COLO829 (cell line): ENCODE measurements around the gene MRPL38.

Experiments used
- DNase-seq: peaks from one replicate; pipeline ENCODE4 v3.0.0; 2012; ENCODE audit warnings: low spot score

Gene MRPL38

DNA sequence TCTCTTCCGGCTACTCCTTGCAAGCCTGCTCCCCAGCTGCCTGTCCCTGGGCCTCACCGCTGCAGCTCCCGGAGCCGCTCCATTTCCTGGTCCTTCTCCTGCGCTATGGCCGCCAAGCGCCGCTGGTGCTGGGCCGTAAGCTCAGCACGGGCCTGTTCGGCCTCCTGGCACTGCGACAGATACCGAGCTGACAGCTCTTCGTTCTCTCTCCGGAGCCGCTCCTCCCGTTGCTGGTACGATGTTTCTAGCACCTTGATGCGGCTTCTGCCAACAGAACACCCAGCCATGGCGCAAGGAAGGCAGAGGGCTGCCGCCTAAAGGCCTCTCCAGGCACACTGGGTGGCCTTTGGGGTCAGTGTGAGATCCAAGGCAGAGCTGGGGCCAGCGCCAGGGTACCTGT, 14.9 kb upstream of the MRPL38 start:
- DNase-seq: no peak

DNA sequence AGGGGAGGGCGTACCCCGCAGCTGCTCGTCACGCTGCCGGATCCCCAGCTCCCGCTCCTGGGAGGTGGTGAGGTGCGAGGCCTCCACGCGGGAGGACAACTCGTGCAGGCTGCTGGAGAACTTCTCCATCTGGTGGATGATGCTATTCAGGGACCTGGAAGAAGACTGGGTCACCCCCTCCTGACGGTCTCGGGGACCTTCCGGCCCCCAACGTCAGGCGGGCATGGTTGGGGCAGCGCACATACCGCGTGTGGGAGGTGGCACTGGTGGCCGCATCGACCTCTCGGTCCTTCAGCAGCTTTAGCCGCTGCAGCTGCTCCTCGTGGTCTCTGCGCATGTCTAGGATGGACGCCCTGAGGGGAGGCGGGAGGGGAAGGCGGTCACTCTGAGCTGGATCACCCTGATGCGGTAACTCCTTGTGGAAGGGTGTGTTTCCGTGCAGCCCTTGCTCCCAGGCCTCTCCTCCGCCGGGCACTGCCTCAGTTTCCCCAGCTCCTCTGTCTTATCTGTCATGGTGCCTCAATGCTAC, 13.3 kb upstream of the MRPL38 start:
- no peak for DNase-seq

DNA sequence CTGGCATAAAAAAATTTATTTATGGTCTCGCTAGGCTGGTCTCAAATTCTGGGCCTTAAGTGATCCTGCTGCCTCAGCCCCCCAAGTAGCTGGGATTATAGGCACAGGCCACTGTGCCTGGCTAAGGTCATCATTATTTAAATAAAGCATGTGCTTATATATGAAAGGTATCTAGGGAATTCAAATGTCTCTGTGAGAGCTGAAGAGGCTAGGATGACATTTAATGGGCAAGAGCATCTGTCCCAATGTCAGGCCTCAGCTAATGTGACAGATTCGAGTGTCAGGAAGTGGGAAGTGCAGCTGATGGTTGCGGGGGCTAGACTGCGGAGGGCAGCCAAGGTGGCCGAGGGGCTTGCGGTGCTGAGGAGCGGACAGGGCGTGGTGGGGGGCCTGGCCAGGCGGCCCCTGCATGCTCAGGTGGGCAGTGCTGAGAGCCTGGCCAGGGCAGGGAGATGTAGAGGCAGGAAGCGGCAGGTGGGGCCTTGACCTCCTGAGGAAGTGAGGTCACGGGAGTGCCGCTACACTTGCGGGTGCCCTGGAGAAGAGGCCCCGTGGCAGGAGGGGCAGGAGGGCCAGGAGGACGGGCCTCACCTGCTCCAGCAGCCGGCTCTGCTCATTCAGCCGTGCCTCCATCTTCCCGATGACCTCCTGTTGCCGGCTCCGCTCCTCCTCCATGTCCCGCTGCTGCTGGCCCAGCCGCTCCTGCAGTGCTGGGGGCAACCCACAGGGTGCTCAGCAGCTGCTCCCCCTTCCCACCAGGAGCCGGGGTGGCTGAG, 12.6 kb upstream of the MRPL38 start:
- DNase-seq: no peak

DNA sequence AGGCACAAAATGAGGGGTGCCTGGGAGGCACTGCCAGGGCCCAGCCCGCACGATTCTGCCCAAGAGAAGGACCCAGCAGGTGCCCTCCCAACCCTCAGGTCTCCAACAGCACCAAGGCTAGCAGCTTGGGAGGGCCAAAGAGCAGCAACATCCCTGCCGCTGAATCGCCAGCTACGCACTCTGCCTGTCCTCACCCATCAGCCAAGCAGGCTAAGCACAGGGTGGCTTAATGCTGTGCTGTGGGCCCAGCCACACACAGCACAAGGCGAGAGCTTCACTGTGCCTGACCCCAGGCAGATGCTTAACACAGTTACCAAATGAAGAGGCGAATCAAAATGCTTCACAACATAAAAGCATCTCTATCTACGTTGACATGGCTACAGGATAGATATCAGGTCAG, 10.6 kb upstream of the MRPL38 start:
- no peak for DNase-seq

DNA sequence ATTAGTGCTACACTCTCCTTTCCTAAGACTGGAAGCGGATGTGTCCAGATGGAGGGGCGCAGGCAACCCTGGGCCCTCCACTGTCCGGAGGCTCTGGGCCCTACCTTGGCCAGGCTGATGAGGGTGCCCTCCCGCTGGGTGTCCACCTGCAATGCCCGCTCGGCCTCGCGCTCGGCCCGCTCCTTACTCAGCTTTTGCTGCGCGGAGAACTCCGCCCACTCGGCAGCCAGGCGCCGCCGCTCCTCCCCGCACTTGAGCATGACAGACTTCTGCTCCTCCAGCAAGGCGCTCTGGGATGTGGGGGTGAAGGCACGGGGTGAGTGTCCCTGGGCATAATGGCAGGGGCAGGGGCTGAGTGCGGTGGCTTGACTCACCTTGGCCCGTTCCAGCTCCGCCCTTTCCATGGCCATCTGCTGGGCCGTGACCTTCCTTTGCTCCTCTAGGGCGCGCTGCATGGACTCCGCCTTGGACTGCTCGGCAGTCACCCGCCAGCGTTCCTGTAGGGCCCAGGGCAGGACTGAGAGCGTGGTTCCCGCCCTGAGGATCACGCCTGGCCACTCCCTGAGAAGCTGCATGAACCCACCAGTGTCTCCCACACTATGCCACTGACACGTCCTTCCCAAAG, 10.1 kb upstream of the MRPL38 start:
- DNase-seq: no peak

DNA sequence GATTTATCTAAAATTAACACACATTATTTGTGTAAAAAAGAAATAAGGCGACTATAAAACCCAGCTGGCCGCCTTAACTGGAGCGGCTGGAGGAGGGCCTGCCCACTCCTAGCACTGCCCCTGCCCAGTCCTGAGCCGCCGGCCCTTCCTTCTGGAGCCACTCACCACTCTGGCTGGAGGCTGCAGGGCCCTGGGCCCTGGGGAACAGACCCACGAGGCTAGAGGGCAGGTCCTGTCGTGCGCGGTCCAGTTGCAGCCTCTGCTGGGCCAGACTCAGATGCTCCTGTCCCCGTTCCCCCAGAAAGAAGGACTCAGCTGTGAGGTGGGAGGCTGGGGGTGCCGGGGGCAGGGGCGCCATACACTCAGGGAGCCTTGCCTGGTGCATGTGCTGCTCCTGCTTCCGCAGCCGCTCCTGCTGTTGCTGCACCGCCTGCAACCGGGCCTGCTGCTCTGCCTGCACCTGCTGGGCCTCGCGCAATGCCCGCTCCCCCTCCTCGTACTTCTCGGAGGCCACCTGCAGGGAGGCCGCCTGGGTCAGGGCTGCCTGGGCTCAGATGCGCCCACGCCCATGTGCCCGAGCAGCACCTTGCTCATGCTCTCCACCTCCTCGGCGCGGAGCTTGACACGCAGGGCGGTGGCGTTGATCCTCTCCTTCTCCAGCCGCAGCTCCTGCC, 9.0 kb upstream of the MRPL38 start:
- DNase-seq: no peak

DNA sequence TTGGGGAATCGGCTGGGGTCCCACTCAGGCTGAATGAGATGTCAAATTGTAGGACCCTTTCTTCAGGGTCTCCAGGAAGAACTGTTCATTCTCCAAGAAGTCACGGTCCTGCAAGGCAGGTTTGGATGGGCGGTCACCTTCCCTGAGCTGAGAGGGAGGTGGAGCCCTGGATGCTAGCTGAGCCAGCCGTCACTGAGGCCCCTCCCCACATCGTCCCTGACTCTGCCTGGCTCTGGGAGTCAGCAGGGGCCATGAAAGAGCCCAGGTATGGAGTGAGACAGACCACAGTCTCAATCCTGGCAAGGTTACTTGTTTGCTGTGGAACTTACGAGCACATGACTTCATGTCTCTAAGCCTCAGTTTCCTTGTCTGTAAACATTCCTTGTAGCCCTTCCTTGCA, 6.0 kb upstream of the MRPL38 start:
- DNase-seq: no peak

DNA sequence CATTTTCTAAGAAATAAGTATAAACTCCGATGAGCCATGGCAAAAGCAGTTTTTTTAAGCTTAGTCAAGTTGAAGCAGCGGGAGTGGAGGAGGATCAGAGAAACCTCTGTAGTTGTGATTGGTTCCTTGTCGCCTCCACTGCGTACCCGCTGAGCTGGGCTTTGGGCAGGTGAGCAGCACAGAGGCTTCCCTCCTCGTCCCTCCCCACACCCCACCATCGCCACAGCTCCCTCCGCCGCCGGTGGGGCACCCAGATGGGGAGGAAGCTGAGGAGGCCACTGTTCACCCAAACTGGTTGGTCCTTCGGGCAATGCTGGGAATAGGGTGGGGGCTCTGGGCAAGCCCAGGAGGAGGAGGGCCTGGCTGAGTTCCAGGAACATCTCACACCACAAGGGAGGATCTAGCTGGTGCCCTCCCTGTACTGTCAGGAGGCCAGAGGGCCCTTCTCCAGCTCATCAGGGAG, 5.2 kb upstream of the MRPL38 start:
- no peak for DNase-seq

DNA sequence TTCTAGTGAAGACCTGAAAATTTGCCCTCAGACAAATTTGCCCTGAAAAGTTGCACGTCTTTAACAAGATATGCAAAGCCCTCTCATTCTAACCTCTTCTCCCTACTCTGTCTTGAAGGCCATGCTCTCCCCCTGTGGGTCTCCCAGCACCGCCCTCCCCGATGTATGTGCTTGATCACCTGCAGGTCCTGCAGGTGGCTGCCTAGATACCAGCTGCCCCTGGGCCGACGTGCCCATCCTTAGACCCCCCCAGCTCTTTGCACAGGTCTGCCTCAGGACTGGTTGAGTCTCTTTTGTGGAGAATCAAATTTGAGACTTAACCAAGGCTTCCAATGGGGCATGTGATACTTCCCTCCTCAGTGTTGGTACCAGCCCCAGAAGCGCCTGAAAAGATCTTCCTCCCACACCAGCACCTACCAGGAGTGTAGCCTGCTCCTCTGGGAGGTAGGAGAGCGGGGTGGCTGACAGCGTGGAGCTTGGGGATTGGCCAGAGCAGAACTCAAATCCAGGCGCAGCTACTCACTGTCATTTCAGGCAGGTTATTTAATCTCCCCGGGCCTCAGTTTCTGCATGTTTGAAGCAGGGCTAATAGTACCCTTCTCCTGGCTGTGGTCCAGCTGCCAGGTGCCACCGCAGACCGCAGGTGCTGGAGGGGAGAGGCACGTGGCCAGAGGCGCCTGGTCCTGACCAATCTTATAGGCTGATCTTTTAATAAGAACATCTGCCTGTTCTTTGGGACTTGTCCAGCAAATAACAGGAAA, 4.5 kb upstream of the MRPL38 start:
- no peak for DNase-seq

DNA sequence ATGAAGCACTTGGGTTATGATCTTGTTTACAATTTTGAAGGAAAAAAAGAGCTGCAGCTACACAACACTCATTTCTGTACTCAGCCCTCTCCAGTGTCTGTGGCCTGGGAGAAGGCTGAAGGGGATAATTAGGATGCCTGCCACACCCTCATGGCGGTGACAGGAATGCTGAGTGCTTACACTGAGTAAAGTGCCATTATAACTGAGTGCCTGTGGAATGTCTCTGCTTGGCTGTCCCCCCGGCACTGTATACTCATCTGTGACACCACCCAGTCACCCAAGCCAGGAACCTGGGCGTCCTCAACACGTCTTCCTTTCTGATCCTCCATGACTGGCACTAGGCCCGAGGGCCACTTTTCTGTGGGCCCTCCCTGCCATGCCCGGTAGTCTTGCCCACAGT, 3.5 kb upstream of the MRPL38 start:
- no peak for DNase-seq

DNA sequence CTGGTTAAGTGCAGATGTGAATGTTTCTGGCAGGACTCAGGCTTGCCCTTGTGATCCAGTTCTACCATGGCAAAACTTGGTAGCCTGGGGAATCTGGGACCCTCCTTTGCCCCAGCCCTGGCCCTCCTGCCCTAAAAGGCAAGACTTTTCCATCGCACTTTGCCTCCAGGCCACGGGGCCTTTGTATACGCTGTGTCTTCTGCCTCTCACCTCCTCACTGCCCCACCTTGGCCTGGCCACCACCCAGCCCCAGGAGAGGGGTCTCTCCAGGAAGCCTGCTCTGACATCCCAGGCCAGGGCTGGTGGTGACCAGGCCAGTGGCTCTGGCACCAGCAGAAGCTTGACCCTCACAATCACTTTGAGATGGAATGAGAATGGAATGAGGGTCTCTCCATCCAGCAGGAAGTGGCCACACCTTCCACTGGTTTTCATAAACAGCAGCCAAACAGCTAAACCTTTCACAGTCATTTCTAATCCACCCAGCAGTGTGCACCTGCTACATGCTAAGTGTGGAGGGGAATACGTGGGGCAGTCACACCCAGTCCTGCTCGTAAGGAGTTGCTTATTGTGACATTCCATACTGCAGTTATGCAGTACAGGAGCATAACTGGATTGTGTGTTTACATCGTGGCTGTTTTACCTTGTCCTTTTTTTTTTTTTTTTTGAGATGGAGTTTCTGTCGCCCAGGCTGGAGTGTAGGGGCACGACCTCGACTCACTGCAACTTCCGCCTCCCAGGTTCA, 1.6 kb upstream of the MRPL38 start:
- DNase-seq: no peak

DNA sequence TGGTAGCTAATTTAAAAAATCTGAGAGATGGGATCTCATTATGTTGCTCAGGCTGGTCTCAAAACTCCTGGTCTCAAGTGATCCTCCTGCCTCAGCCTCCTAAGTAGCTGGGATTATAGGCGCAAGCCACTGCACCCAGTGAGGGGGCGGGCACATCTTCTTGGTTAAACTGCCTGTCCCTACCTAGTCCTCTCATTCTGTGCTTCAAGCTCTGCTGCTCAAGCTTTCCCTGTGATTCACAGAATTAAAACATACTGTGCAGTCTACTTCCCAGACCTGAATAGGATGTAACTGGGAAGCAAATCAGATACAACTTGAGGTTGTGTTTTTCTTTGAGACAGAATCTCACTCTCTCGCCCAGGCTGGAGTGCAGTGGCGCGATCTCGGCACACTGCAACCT, 2.3 kb downstream of the MRPL38 start:
- DNase-seq: no peak

DNA sequence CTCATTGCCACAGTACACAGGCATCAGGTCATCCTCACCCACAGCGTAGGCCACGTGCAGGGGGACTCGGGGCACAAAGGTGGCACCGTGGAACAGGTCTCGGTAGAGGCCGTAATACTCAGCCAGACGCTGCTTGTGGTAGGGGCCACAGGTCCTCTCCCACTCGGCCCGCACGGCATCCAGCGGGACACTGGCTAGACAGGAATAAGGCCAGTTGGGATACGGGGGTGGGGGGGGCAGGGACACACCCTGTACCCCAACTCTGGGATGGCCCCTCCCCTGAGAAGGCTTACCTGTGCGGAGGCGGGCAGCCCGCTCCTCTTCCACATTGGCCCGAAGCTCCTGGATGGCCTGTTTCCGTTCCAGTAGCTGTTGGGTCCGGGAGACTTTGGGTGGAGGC, 3.0 kb downstream of the MRPL38 start:
- DNase-seq: no peak

DNA sequence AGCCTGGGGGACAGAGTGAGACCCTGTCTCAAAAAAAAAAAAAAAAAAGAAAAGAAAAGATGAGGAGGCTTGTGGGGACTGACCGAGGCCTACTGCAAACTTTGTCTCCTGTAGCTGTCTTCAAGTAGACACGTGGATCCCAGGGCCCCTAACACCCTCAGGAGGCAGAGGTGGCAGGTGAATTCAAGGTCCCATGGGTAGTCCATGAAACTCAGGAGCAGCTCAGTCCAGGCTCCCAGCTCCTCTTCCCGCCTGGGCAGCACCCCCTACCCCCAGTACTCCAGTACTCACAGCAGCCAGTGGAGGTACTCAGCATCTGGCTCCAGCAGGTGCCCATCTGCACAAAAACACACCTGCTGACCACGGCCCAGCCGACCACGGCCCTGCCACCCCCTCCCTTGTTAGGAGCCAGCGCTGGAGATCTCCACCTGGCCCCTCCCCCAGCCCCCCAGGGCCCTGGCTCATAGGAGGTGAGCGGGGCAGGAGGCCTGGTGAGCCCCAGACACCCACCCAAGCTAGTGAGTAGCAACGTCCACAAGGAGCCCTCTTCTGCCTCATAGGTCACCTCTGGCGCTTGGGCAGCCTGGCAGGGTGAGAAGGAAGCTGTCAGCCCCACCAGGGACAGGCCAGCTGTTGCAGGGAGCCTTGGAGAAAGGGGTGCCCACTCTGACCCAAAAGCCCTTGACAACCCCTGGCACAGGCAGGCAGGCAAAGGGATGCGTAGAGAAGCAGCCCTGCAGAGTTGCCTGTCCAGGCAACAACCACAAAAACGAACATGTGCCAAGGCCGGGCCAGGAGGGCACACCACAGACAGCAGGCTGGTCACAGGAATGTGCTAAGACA, 3.8 kb downstream of the MRPL38 start:
- no peak for DNase-seq

DNA sequence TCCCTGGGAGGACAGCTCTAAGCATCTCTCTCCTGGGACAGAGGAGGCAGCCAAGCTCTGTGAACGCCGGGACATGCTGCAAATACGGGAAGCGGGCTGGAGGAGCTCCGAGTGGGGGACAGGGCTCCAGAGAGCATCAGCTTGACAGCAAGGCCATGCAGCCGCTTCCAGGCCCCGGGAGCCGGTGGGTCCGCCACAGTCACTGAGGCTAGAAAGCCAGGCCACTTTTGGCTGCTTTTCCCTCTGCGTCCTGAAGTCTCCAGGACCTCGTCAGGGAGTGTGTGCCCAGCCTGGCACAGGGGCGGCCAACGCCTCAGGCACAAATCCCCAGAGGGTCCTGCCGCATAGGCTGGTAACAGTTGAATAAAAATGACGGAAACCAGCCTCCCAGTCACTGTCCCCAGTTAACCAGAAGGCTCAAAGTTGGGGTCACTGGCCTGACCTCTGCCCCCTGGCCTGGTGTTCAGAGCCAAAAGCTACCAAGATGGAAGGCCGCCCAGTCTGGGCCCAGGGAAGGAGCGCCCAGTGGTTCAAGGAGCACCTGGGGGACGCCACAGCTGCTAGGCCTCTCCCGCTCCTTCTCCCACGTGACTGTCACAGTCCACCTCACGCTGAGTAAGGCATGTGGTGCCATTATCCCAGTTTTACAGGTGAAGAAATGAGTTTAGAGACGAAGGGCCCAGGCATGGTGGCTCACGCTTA, 4.8 kb downstream of the MRPL38 start:
- DNase-seq: no peak

DNA sequence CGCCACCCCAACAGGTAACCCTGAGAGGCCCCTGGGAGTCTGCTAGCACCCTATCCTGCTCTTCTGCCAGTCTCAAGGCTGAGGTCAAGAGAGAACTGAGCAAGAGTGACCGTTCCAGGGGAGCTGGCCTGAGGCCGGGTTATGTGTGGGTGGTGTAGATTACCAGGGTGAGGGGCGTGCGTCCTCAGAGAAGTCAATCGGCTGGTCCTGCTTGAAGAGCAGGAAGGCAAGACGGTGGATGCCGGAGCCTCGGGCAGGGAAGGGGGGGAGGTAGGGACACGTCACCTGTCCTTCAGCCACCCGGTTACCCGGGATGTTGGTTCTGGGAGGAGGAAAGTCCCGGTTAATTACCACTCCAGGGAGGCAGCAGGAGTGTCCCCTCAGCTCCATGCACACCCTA, 5.3 kb downstream of the MRPL38 start:
- no peak for DNase-seq

DNA sequence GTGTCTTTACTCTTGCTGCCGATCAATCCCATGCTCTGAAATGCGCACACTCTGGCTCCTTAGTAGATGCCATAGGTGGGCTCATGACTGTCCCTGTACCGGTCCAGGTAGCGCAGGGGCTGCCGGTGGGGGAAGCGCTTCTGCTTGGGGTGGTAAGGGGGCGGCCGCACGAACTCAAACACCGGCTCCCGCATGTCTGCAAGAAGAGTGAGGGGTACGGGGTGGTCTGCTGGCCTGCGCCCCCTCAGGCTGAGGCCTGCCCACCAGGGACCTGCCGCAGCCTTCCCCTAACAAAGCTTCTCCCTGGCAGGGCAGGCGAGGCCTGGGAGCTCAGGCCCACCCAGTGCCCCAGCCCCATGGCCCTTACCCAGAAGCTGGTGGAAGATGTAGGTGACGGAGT, 5.9 kb downstream of the MRPL38 start:
- DNase-seq: no peak

DNA sequence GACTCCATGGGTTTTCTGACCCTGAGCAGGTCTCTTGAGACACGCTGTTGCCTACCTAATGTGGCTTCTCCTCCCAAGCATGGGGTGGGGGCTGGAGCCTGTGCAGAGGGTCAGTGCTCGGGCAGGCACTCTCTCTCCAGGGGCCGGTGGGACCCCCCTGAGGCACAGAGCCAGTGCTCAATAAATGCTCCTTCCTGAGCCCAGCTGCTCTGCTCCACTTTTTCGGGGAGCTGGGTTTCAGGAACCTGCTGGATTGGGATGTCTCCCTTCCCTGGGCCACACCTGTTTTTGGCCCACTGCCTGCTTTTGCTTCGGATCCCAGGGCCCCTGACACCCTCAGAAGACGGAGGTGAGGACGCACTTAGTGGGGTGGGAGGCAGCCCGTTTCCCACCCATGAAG, 6.6 kb downstream of the MRPL38 start:
- DNase-seq: no peak

DNA sequence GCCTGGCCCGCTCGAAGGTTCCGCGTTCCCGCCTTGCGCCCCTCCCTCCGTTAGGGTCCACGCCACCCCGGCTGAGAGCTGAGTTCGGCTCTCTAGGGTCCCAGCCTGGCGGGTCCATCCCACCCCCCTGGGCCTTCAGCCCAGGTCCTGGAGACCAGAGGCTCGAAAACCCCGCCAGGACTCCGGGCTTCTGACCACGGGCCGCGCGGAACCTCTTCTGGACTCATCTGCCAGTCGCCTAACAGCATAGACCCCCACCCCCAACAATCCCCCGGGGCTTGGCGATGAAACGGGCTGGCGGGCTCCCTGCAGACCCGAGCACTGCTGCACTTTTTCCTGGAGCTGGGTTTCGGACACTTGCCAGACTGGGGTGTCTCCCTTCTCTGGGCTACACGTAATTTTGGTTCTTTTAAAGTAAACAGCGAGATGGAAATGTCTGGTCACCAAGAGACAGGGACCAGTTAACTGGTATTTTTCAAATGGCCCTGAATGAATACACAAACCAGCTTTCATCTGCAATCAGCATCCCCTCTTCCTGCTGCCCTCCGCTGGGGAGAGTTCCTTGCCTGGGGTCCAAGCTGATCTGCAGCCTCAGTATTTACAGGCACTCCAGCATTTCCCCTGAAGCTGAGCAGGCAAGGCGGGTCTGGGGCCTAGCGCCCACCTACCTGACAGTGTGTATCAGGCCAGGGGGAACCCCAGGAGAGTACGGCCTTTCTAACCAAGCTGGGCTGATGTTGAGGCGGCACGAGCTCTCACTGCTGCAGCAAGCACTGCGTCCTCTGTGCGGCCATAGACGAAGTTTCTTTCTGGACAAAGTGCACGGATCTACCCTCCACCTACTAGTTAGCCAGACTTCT, 7.3 kb downstream of the MRPL38 start:
- no peak for DNase-seq
